ENCODE data around the gene ALDH1L2.

Gene ALDH1L2

GRCh38 chr12:105015543-105015942 is 68.7 kb downstream of the ALDH1L2 start:
- no peak for TF ChIP-seq CTCF (IDR thresholded peaks at IDR 0.05; ENCODE audit: control insufficient read depth, insufficient read depth, low read depth, low read length, missing control alignments)
- no peak overlapping the region for H3K4me3 ChIP-seq (ENCODE audit: control insufficient read depth, low read depth, low read length)
- no peak for DNase-seq (ENCODE audit: low read depth)

GRCh38 chr12:105014603-105015002 is 69.7 kb downstream of the ALDH1L2 start:
- no peak overlapping the region for H3K4me3 ChIP-seq (ENCODE audit: control insufficient read depth, low read depth, low read length)
- DNase-seq (ENCODE audit: low read depth): no peak
- TF ChIP-seq CTCF (IDR thresholded peaks at IDR 0.05; ENCODE audit: control insufficient read depth, insufficient read depth, low read depth, low read length, missing control alignments): no peak

- H3K4me3 ChIP-seq (ENCODE audit: control insufficient read depth, low read depth, low read length): no peak overlapping the region
- DNase-seq (ENCODE audit: low read depth): no peak
- TF ChIP-seq CTCF (IDR thresholded peaks at IDR 0.05; ENCODE audit: control insufficient read depth, insufficient read depth, low read depth, low read length, missing control alignments): no peak
These were observed 70.4 kb downstream of the ALDH1L2 start for GRCh38 chr12:105013892-105014291.

- DNase-seq (ENCODE audit: low read depth): no peak
- H3K4me3 ChIP-seq (ENCODE audit: control insufficient read depth, low read depth, low read length): no peak overlapping the region
- no peak for TF ChIP-seq CTCF (IDR thresholded peaks at IDR 0.05; ENCODE audit: control insufficient read depth, insufficient read depth, low read depth, low read length, missing control alignments)
These were observed 82.8 kb downstream of the ALDH1L2 start for GRCh38 chr12:105001476-105001875.

GRCh38 chr12:104999347-104999685 is 84.9 kb downstream of the ALDH1L2 start:
- no peak for TF ChIP-seq CTCF (IDR thresholded peaks at IDR 0.05; ENCODE audit: control insufficient read depth, insufficient read depth, low read depth, low read length, missing control alignments)
- DNase-seq (ENCODE audit: low read depth): no peak
- H3K4me3 ChIP-seq (ENCODE audit: control insufficient read depth, low read depth, low read length): no peak overlapping the region

GRCh38 chr12:104998423-104999346 is 85.6 kb downstream of the ALDH1L2 start:
- TF ChIP-seq CTCF (IDR thresholded peaks at IDR 0.05; ENCODE audit: control insufficient read depth, insufficient read depth, low read depth, low read length, missing control alignments): no peak
- H3K4me3 ChIP-seq (ENCODE audit: control insufficient read depth, low read depth, low read length): no peak overlapping the region
- DNase-seq (ENCODE audit: low read depth): no peak
